HG03135 (cell line): ENCODE data around the gene POM121L2.

ENCODE experiments used
- ATAC-seq: cut with Tn5 transposase; IDR thresholded peaks from one replicate; pipeline ENCODE4 v1.9.1; 2021; ENCODE audit warnings: mild to moderate bottlenecking, moderate library complexity; ENCODE audit not compliant: unreplicated experiment

Gene POM121L2

GRCh38 chr6:27312146-27312949 is at the start of gene POM121L2:
POM121L2 (minus strand) TSS chr6:27312273; CDS start chr6:27312170, 103 bp downstream.
- ATAC-seq, result no peak

- ATAC-seq, result no peak
Measured at GRCh38 chr6:27359231-27359630, 47.2 kb upstream of the POM121L2 start.

GRCh38 chr6:27358786-27359185 is 46.7 kb upstream of the POM121L2 start:
- no peak for ATAC-seq

GRCh38 chr6:27352850-27353249 is 40.8 kb upstream of the POM121L2 start:
- ATAC-seq, result no peak

GRCh38 chr6:27334141-27334540 is 22.1 kb upstream of the POM121L2 start:
- ATAC-seq, result no peak

GRCh38 chr6:27333642-27334040 is 21.6 kb upstream of the POM121L2 start:
- no peak for ATAC-seq

GRCh38 chr6:27332692-27333641 is 20.9 kb upstream of the POM121L2 start:
- no peak for ATAC-seq

GRCh38 chr6:27327023-27327738 is 15.1 kb upstream of the POM121L2 start:
- no peak for ATAC-seq

GRCh38 chr6:27321901-27322300 is 9.8 kb upstream of the POM121L2 start:
- no peak for ATAC-seq

- no peak for ATAC-seq
Measured at GRCh38 chr6:27321370-27321769, 9.3 kb upstream of the POM121L2 start.

- no peak for ATAC-seq
Measured at GRCh38 chr6:27318973-27319372, 6.9 kb upstream of the POM121L2 start.

- no peak for ATAC-seq
Measured at GRCh38 chr6:27314046-27314445, 2.0 kb upstream of the POM121L2 start.

GRCh38 chr6:27312950-27313271 is 838 bp upstream of the POM121L2 start:
- ATAC-seq, result no peak

- ATAC-seq, result no peak
Measured at GRCh38 chr6:27311806-27312145, 297 bp downstream of the POM121L2 start.

- ATAC-seq, result no peak
Measured at GRCh38 chr6:27303613-27304272, 8.3 kb downstream of the POM121L2 start.

- no peak for ATAC-seq
Measured at GRCh38 chr6:27297857-27298730, 14.0 kb downstream of the POM121L2 start.

GRCh38 chr6:27297484-27297856 is 14.6 kb downstream of the POM121L2 start:
- no peak for ATAC-seq

- no peak for ATAC-seq
Measured at GRCh38 chr6:27296106-27296783, 15.8 kb downstream of the POM121L2 start.

GRCh38 chr6:27295301-27296079 is 16.6 kb downstream of the POM121L2 start:
- ATAC-seq, result no peak
